ENCODE measurements around the gene TRIB2. TPM values are rescaled to one million over a fixed set of nuclear protein-coding genes. Genes with fewer than 3 reads are reported as not detected.

The TRIB2 gene
- total and polyA plus RNA-seq, 2 of the 13 experiments (the other 11 are each of a cell fraction or from before 2014, with no cell fraction given): 1.1 to 2.3 TPM

DNA sequence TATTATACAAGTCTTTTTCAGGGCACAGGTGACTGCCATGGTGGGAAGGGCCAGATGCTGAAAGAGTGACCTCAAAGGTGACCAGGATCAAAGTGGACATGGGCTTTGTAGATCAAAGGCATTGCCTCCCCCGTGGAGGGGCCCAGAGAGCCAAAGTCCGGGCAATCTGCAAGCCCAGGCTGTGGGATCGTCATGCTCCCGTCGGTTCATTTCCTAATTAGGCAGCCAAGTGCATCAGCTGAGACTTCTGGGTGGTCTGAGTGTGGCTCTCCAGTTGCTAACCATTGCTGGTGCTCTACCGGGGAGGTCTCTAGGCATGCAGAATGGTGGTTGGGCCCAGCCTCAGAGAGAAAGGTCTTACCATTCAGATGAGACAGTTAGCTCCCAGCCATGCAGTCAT, 61.6 kb downstream of the TRIB2 start (continued):
- TF ChIP-seq, protein P1, sequence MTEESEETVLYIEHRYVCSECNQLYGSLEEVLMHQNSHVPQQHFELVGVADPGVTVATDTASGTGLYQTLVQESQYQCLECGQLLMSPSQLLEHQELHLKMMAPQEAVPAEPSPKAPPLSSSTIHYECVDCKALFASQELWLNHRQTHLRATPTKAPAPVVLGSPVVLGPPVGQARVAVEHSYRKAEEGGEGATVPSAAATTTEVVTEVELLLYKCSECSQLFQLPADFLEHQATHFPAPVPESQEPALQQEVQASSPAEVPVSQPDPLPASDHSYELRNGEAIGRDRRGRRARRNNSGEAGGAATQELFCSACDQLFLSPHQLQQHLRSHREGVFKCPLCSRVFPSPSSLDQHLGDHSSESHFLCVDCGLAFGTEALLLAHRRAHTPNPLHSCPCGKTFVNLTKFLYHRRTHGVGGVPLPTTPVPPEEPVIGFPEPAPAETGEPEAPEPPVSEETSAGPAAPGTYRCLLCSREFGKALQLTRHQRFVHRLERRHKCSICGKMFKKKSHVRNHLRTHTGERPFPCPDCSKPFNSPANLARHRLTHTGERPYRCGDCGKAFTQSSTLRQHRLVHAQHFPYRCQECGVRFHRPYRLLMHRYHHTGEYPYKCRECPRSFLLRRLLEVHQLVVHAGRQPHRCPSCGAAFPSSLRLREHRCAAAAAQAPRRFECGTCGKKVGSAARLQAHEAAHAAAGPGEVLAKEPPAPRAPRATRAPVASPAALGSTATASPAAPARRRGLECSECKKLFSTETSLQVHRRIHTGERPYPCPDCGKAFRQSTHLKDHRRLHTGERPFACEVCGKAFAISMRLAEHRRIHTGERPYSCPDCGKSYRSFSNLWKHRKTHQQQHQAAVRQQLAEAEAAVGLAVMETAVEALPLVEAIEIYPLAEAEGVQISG (CRISPR knock-in tag; IDR thresholded peaks at IDR 0.05): 0 out of 2 replicates have a peak, but pooled peaks have one; percentile 36
- no peak for TF ChIP-seq ZNF678 (CRISPR knock-in tag; IDR thresholded peaks at IDR 0.05)
- no peak for TF ChIP-seq NFRKB (IDR thresholded peaks at IDR 0.05)
- 0 out of 2 replicates have a peak, but pooled peaks have one; percentile 28 for TF ChIP-seq MIXL1 (CRISPR knock-in tag; IDR thresholded peaks at IDR 0.05)
- TF ChIP-seq, protein P2, sequence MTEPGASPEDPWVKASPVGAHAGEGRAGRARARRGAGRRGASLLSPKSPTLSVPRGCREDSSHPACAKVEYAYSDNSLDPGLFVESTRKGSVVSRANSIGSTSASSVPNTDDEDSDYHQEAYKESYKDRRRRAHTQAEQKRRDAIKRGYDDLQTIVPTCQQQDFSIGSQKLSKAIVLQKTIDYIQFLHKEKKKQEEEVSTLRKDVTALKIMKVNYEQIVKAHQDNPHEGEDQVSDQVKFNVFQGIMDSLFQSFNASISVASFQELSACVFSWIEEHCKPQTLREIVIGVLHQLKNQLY (CRISPR knock-in tag; IDR thresholded peaks at IDR 0.05): peak; percentile 59; the same call in 1 of the 2 replicates
- TF ChIP-seq CBX5 (CRISPR knock-in tag; IDR thresholded peaks at IDR 0.05; ENCODE audit: borderline replicate concordance): peak; percentile 82; the same call in 1 of the 2 replicates
- TF ChIP-seq, protein P3, sequence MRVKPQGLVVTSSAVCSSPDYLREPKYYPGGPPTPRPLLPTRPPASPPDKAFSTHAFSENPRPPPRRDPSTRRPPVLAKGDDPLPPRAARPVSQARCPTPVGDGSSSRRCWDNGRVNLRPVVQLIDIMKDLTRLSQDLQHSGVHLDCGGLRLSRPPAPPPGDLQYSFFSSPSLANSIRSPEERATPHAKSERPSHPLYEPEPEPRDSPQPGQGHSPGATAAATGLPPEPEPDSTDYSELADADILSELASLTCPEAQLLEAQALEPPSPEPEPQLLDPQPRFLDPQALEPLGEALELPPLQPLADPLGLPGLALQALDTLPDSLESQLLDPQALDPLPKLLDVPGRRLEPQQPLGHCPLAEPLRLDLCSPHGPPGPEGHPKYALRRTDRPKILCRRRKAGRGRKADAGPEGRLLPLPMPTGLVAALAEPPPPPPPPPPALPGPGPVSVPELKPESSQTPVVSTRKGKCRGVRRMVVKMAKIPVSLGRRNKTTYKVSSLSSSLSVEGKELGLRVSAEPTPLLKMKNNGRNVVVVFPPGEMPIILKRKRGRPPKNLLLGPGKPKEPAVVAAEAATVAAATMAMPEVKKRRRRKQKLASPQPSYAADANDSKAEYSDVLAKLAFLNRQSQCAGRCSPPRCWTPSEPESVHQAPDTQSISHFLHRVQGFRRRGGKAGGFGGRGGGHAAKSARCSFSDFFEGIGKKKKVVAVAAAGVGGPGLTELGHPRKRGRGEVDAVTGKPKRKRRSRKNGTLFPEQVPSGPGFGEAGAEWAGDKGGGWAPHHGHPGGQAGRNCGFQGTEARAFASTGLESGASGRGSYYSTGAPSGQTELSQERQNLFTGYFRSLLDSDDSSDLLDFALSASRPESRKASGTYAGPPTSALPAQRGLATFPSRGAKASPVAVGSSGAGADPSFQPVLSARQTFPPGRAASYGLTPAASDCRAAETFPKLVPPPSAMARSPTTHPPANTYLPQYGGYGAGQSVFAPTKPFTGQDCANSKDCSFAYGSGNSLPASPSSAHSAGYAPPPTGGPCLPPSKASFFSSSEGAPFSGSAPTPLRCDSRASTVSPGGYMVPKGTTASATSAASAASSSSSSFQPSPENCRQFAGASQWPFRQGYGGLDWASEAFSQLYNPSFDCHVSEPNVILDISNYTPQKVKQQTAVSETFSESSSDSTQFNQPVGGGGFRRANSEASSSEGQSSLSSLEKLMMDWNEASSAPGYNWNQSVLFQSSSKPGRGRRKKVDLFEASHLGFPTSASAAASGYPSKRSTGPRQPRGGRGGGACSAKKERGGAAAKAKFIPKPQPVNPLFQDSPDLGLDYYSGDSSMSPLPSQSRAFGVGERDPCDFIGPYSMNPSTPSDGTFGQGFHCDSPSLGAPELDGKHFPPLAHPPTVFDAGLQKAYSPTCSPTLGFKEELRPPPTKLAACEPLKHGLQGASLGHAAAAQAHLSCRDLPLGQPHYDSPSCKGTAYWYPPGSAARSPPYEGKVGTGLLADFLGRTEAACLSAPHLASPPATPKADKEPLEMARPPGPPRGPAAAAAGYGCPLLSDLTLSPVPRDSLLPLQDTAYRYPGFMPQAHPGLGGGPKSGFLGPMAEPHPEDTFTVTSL (CRISPR knock-in tag; IDR thresholded peaks at IDR 0.05; ENCODE audit: borderline replicate concordance): peak; percentile 99
- peak; percentile 98 for TF ChIP-seq TCF7L2 (IDR thresholded peaks at IDR 0.05; ENCODE audit: low read depth, low read length)
- TF ChIP-seq, protein P4, sequence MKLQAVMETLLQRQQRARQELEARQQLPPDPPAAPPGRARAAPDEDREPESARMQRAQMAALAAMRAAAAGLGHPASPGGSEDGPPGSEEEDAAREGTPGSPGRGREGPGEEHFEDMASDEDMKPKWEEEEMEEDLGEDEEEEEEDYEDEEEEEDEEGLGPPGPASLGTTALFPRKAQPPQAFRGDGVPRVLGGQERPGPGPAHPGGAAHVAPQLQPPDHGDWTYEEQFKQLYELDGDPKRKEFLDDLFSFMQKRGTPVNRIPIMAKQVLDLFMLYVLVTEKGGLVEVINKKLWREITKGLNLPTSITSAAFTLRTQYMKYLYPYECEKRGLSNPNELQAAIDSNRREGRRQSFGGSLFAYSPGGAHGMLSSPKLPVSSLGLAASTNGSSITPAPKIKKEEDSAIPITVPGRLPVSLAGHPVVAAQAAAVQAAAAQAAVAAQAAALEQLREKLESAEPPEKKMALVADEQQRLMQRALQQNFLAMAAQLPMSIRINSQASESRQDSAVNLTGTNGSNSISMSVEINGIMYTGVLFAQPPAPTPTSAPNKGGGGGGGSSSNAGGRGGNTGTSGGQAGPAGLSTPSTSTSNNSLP (IDR thresholded peaks at IDR 0.05; ENCODE audit: low read depth, low read length): peak; percentile 42; the same call in 1 of the 2 replicates
- peak; percentile 72; the same call in 1 of the 2 replicates for TF ChIP-seq SOX13 (IDR thresholded peaks at IDR 0.05)
- peak in 1 of 2 experiments; percentile 83; a peak in 2 of 4 replicates for TF ChIP-seq SOX13 (CRISPR knock-in tag; conservative IDR thresholded peaks at IDR 0.05 in 1 of 2, IDR thresholded peaks at IDR 0.05 in 1 of 2)
- TF ChIP-seq MED1 (CRISPR knock-in tag; IDR thresholded peaks at IDR 0.05): peak; percentile 85
- TF ChIP-seq SSRP1 (CRISPR knock-in tag; IDR thresholded peaks at IDR 0.05): peak; percentile 84
- TF ChIP-seq ZNF317 (CRISPR knock-in tag; IDR thresholded peaks at IDR 0.05): peak; percentile 73; the same call in 1 of the 2 replicates
- no peak for TF ChIP-seq ZNF709 (CRISPR knock-in tag; IDR thresholded peaks at IDR 0.05)
- no peak for TF ChIP-seq IRX3 (CRISPR knock-in tag; IDR thresholded peaks at IDR 0.05; ENCODE audit: borderline replicate concordance, low read depth)
- peak; percentile 65; the same call in 1 of the 2 replicates for TF ChIP-seq CEBPB (IDR thresholded peaks at IDR 0.05; ENCODE audit: borderline replicate concordance, low read depth, low read length)
- no peak for TF ChIP-seq DNMT1 (CRISPR knock-in tag; IDR thresholded peaks at IDR 0.05)
- no peak for TF ChIP-seq MIER2 (CRISPR knock-in tag; IDR thresholded peaks at IDR 0.05)
